Lung (tissue), 12 donors: ENCODE measurements around the gene MVB12A. TPM values are rescaled to one million over a fixed set of nuclear protein-coding genes. Genes with fewer than 3 reads are reported as not detected.

Source experiments
- ATAC-seq: fragments of 200-7000 bp; cut with Tn5 transposase; one replicate; pipeline ENCODE4 v1.9.1; 2020; ENCODE audit warnings: moderate number of reproducible peaks; ENCODE audit not compliant: insufficient read depth, low FRiP score
- DNase-seq, 3 donors: peaks; one replicate each; pipeline ENCODE4 v3.0.0-alpha.2; 2013 to 2017
- H3K27ac ChIP-seq, 2 donors: one replicate each; pipeline ENCODE4 v1.5.1; 2013; ENCODE audit warnings: mild to moderate bottlenecking in 2 of 2, moderate library complexity in 2 of 2, control low read depth in 1 of 2, inconsistent platforms in 1 of 2, low read depth in 1 of 2, low read length in 1 of 2
- H3K27me3 ChIP-seq, 3 donors: one replicate each; pipeline ENCODE4 v1.5.1; 2013; ENCODE audit warnings: low read length in 2 of 3; ENCODE audit not compliant: control insufficient read depth in 3 of 3, insufficient read depth in 3 of 3
- H3K36me3 ChIP-seq, 4 donors: one replicate each; pipeline ENCODE4 v1.5.1; 2013; ENCODE audit warnings: low read length in 4 of 4, mild to moderate bottlenecking in 1 of 4, moderate library complexity in 1 of 4; ENCODE audit not compliant: control insufficient read depth in 4 of 4, insufficient read depth in 4 of 4
- H3K4me1 ChIP-seq, 5 donors: one replicate each; pipeline ENCODE4 v1.5.1; 2013; ENCODE audit warnings: low read length in 5 of 5, mild to moderate bottlenecking in 2 of 5, moderate library complexity in 1 of 5; ENCODE audit not compliant: control insufficient read depth in 5 of 5, insufficient read depth in 5 of 5
- H3K4me3 ChIP-seq: one replicate; pipeline ENCODE4 v1.5.1; 2013; ENCODE audit warnings: mild to moderate bottlenecking, control low read depth, moderate library complexity
- H3K9ac ChIP-seq, 2 donors: one replicate each; pipeline ENCODE4 v1.5.1; 2013; ENCODE audit warnings: low read length in 2 of 2, control low read depth in 1 of 2; ENCODE audit not compliant: insufficient read depth in 1 of 2
- H3K9me3 ChIP-seq, 4 donors: one replicate each; pipeline ENCODE4 v1.5.1; 2013; ENCODE audit warnings: low read length in 3 of 4, mild to moderate bottlenecking in 1 of 4, moderate library complexity in 1 of 4; ENCODE audit not compliant: control insufficient read depth in 4 of 4, insufficient read depth in 3 of 4
- WGBS, 2 donors: extraction: QIAGEN DNeasy Blood & Tissue Kit; methylation state at CpG; one replicate each; pipeline ENCODE4 v1.1.7; 2013; 5-methylcytosine and 5-hydroxymethylcytosine counted together
- polyA plus RNA-seq, 2 donors: library from polyadenylated mRNA; stranded (reverse); fragments of 200-250 nt; gene quantifications; one replicate each; pipeline ENCODE4 v1.2.1, GENCODE V29; 2013
- total RNA-seq, 2 donors: library from RNA; depleted of rRNA in 1 of 2; stranded (reverse); fragments of >200 nt in 1 of 2; gene quantifications; one replicate each; pipeline ENCODE4 v1.2.1, GENCODE V29; 2014 to 2021
- TF ChIP-seq, protein P1 (sequence below): IDR thresholded peaks from 2 replicates; pipeline ENCODE4 v1.5.1; 2012; ENCODE audit warnings: mild to moderate bottlenecking; ENCODE audit errors: control extremely low read depth, extremely low read depth
- donor health status: control.
- donor health status: control.
- donor health status: Bipolar disorder and iron deficiency.
- donor health status: healthy.
- donor health status: DM: yes; HTN: yes; CAD: no.

Gene MVB12A
- total and polyA plus RNA-seq, 4 donors, result 28.5 to 66.9 (median 60.8) TPM

DNA sequence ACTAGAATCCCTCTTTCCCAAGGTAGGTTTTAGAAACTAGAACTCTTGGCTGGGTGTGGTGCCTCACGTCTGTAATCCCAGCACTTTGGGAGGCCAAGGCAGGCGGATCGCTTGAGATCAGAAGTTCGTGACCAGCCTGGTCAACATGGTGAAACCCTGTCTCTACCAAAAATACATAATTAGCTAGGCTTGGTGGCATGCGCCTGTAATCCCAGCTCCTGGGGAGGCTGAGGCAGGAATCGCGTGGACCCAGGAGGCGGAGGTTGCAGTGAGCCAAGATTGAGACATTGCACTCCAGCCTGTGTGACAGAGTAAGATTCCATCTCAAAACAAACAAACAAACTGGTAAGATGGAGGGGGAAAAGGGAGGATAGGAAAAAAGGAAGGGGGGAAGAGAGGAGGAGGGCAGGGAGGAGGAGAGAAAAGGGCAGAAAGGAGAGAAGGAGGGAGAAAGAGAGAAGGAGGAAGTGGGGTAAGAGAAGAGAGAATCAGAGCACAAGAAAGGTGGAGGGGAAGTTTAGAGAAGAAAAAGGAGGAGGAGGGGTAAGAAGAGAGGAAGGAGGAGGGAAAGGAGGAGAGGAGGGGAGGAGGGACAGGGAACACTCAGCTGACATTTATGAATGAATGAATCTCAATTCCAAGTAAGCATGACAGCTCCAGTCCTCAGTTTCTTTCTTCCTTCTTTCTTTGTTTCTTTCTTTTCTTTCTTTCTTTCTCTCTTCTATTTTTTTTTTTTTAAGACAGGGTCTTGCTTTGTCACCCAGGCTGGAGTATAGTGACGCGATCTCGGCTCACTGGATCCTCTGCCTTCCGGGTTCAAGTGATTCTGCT lies 47.8 kb downstream of the MVB12A start:
- TF ChIP-seq, protein P1, sequence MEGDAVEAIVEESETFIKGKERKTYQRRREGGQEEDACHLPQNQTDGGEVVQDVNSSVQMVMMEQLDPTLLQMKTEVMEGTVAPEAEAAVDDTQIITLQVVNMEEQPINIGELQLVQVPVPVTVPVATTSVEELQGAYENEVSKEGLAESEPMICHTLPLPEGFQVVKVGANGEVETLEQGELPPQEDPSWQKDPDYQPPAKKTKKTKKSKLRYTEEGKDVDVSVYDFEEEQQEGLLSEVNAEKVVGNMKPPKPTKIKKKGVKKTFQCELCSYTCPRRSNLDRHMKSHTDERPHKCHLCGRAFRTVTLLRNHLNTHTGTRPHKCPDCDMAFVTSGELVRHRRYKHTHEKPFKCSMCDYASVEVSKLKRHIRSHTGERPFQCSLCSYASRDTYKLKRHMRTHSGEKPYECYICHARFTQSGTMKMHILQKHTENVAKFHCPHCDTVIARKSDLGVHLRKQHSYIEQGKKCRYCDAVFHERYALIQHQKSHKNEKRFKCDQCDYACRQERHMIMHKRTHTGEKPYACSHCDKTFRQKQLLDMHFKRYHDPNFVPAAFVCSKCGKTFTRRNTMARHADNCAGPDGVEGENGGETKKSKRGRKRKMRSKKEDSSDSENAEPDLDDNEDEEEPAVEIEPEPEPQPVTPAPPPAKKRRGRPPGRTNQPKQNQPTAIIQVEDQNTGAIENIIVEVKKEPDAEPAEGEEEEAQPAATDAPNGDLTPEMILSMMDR, result no peak
- H3K27me3 ChIP-seq, result no peaks in the 10 kb centered on the region
- H3K9me3 ChIP-seq, result no peaks in the 10 kb centered on the region
- ATAC-seq, result no peak
- H3K9ac ChIP-seq, result no peak overlapping the region
- 75 to 81% methylated on average over 12 of the region's 12 CpGs for WGBS, 2 donors
- peak overlapping the region in 1 of 2 donors; percentile 93 for H3K27ac ChIP-seq
- DNase-seq, result no peak
- no peak overlapping the region for H3K4me3 ChIP-seq
- H3K36me3 ChIP-seq, result no peaks in the 10 kb centered on the region
- H3K4me1 ChIP-seq, result peaks cover 4 to 17% (median 9%) of the 10 kb centered on the region in 5 donors

GRCh38 chr19:17468302-17469091 lies 48.6 kb downstream of the MVB12A start:
- peak; percentile 45 to 63 (median 46) for DNase-seq
- peaks cover 0 to 2% (median 0%) of the 10 kb centered on the region in 4 donors for H3K36me3 ChIP-seq
- H3K9ac ChIP-seq, result no peak overlapping the region
- H3K27me3 ChIP-seq, result no peaks in the 10 kb centered on the region
- peak overlapping the region; percentile 18 for H3K4me3 ChIP-seq
- H3K9me3 ChIP-seq, result no peaks in the 10 kb centered on the region
- H3K27ac ChIP-seq, result peak overlapping the region; percentile 83 to 93
- TF ChIP-seq, protein P1, result no peak
- peaks cover 4 to 17% (median 9%) of the 10 kb centered on the region in 5 donors for H3K4me1 ChIP-seq
- 61 to 70% methylated on average over 25 of the region's 25 CpGs for WGBS, 2 donors
- no peak for ATAC-seq

GRCh38 chr19:17469092-17469480 lies 49.2 kb downstream of the MVB12A start:
- Histone ChIP-seq H3K36me3 (peaks cover 0 to 2% (median 0%) of the 10 kb centered on the region in 4 donors), H3K4me1 (peaks cover 4 to 17% (median 9%) of the 10 kb centered on the region in 5 donors), H3K27ac (peak overlapping the region; percentile 83 to 93), H3K9me3 (no peaks in the 10 kb centered on the region), H3K4me3 (peak overlapping the region; percentile 35), H3K9ac (no peak overlapping the region), H3K27me3 (no peaks in the 10 kb centered on the region)
- ATAC-seq (no peak), DNase-seq (no peak)
- TF ChIP-seq, protein P1, result no peak
- WGBS, 2 donors, result 6 to 16% methylated on average over 19 of the region's 19 CpGs
